Stimulated activated CD8-positive, alpha-beta memory T cell treated with anti-CD3 and anti-CD28 coated beads, Interleukin-12 subunit alpha, Interleukin-12 subunit beta, amount 100 ng/mL, for 24 hours (primary cell): ENCODE measurements around the gene MINK1.
A peak's percentile ranks its signal among the peaks of the same experiment; 100 is the strongest.
"Not testable (repeated sequence)": the region's sequence is repeated elsewhere in the genome, so short reads cannot be mapped to it uniquely, and the experiment has no call there.

Experiments used
- DNase-seq: peaks from one replicate; pipeline ENCODE4 v3.0.0-alpha.2; 2020; ENCODE audit errors: extremely low read depth

The MINK1 gene

DNA sequence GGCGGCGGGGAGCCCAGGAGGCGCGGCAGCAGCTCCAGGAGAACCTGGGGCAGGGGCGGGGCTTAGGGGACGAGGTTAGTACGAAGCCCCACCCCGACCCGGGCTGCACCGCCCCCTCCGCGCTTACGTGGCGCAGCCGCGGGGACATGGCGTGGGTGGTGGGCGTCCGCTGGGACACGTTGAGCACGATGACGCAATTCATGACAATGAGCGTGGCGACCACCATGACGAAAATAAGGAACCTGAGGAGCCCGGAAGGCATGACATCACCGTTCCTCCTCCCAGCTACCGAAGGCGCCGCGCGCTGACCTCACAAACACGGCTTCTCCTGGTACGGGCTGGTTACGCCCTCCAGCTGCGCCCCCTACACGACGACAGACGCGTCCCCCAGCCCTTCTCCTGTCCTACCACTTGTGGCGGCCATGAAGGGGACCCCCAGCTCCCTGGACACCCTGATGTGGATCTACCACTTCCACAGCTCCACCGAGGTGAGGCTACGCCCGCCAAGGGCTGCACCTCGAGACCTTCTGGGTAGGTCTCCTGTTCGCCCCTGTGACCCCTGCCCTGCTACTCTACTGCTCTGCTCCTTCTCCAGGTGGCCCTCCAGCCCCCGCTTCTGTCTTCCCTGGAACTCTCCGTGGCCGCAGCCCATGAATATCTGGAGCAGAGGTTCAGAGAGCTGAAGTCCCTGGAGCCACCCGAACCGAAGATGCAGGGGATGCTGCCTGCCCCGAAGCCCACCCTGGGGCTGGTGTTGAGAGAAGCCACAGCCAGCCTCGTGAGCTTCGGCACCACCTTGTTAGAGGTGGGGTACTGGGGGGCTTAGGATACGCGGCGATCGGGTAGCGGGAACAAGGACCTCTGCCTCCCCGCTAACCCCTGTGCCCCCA is 66.4 kb downstream of the MINK1 start, which contains the start of gene C17orf107:
Gene C17orf107 (plus strand): TSS at position 196 of the 890 bp plus-strand sequence. CDS start 227 bp downstream, at position 423.
- DNase-seq, result peak; percentile 90

DNA sequence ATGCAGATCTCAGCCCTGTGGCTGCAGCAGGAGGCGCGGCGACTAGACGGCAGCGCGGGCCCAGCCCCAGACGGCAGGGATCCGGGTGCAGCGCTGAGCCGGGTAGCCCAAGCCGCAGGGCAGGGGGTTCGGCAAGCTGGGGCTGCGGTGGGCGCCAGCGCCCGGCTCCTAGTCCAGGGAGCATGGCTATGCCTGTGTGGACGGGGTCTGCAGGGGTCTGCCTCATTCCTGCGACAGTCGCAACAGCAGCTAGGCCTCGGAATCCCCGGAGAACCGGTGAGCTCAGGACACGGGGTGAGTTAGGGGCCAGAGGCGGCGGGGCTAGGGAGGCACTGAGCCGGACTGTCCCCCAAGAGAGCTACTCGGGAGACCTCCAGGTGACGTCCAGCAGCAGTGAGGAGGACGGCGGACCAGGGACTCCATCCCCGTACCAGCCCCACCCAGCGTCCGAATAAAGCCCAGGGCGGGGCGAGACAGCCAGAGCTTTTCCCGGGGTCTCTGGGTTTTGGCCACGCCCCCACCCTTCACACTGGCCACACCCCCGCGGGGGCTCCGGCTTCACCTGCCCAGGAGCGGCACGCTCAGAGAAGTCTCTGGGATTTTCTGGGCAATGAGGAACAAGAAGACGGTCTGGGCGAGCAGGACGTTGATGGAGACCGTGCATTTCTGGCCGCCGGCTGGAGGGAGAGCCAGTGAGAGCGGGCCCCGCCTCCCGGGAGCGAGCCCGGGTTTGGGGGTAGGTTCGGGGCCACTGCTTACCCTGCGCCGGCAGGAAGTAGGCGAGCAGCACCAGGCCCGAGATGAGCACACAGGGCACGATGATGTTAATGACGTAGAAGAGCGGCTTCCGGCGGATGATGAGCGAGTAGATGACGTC is 67.3 kb downstream of the MINK1 start:
- DNase-seq, result no peak

DNA sequence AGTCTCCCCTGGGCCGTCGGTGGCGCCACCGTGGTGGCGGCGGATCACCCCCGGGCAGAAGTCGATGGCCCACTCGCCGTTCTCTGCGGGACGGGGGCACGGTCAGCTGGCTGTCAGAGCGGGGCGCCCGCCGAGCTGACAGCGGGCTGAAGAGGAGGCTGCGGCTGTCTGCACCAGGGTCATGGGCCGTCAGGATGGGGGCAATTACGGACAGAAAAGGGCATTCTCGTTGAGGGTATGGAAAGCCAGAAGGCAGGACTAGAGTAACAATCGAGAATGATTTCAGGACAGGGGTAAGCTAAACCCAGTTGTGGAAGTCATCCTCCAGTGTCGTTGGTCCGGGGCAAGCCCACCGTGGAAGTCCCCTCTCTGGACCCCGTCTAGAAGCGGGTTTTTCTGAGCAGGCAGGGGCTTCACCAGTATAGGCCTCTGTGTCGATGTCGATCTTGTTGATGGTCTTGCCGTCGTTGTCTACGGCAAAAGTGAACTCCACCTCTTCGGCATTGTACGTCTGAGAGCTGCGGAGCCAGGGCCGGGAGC is 68.0 kb downstream of the MINK1 start:
- DNase-seq, result no peak

DNA sequence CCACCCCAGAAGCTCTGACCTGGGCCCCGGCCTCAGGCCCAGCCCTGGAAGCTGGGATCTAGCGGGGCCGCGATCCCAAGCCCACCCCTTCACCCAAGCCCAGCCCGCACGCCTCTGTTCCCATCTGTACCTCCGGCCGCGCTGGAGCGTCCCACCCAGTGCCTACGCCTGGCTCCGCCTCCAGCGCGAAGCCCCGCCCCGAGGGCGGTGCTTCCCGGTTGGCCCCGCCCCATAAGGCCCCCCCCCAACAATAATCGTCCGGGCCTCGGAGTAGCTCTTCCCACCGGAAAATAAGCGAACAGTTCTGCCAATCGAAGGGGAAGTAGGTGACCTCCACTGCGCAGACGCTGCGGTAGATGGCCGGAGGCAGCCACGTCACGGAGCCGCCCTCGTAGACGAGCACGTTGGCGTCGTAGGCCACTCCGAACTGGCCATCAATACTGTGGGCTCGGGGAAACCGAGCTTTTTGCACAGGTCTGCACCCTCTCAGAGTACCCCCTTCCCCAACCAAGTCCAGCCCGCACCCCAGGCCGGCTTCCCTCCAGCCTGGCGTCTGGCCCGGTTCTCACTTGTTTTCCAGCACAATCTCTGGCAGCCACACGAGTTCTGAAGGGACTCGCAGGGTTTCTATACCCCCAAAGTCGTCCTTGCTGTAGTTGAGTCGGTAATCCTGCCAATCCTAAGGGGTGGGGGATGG is 68.7 kb downstream of the MINK1 start:
- no peak for DNase-seq

DNA sequence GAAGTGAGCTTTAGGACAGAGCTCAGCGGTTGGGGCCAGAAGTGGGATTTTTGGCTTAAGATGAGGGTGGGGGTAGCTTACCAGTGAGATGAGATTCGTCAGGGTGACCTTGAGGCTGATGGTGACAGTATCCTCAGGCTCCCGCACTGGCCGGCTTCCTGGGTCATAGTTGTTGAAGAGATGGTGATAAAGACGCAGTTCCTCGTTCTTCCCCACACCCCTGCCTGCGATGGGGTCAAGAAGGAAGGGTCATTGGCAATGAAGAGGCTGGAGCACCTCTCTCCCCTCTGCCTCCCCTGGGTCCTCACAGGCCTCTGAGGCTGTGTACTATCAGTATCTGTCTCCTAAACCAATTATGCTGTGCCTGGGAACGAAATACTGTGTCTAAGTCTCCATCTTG is 69.4 kb downstream of the MINK1 start:
- DNase-seq, result no peak

DNA sequence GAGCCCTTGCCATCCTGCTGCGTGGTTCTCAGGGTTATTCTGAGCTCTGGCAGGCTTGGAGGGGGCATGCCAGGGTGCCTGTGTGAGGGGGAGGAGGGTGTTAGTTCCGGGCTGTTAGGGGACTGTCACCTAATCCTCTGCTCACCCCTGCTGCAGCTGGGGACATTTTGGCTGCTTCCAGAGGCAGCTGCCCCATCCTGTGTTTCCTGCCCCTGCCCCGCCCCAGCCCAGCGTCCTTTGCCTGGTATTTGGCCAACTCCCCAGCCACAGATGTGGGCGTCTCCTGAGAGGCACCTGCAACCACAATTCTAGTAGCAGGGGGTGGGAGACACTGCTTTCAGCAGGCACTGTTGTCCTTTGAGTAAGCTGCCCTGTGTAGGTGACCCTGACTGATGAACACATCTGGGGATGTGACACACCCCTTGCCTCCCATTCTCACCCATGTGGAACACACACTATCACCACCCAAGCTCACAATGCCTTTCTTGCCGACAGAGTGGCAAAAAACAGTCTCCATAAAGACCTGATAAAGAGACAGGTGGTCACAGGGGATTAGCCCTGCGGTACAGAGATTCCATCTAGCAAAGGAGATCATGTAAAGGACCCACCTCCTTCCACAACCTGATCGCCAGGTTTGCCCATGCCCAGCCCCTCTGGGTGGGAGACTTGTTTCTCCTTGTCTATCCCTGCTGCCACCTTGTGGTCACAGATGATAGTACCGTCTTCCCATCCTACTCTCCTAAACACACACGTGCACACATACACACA is 70.1 kb downstream of the MINK1 start, which contains the start of gene CHRNE:
Gene CHRNE (minus strand): TSS at position 48 of the 768 bp plus-strand sequence. CDS start 35 bp downstream, at position 13.
- DNase-seq, result no peak

DNA sequence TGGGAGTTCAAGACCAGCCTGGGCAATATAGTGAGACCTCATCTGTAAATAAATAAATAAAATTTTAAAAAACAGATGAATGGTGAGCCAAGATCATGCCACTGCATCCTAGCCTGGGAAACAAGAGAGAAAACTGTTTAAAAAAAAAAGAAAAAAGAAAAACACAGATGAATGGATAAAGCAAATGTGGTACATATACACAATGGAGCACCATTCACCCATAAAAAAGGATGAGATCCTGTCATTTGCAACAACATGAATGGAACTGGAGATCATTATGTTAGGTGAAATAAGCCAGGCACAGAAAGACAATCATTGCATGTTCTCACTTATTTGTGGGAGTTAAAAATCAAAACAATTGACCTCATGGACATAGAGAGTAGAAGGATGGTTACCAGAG is 73.5 kb downstream of the MINK1 start:
- DNase-seq, result not testable (repeated sequence)

DNA sequence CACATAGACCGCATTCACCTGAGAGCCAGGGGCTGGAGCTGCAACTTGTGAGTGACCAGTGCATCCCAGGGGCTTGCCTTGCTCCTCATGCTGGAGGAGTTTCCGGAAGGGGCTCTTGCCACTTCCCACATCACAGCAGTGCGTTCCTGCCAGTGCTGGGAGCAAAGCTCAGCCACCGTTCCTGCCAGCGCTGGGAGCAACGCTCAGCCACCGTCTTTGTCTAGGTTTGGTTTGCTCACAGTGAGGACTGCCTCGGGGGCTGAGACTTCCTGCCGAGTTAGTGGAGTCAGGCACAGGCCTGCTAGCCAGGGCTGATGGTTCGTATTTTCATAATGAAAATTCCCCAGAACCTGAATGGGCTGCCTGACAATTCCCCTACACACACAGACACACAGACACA is 75.2 kb downstream of the MINK1 start:
- DNase-seq, result no peak

DNA sequence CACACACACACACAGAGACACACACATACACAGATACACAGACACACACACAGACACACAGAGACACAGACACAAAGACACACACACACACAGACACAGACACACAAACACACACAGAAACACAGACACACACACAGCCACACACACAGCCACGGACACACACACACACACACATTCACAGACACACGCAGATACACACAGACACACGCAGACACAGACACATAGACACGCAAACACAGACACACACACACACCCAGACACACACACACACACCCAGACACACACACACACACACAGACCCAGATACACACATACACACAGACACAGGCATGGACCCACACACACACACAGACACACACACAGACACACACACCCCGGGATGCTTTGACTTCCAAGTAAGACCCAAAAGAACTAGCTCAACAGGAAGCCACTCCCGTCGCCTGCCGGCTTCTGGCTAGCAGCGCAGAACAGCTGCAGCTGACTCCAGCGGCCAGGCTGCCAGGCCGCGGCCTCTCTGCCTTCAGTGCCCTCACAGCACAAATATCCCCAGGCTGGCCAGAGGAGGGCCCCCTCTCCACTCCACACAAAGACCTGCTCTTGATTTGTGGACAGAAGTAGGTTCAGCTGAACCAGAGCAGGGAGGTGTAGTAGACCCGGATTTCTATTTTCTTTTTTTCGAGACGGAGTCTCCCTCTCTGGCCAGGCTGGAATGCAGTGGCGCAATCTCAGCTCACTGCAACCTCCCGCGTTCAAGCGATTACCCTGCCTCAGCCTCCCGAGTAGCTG is 75.8 kb downstream of the MINK1 start:
- no peak for DNase-seq

DNA sequence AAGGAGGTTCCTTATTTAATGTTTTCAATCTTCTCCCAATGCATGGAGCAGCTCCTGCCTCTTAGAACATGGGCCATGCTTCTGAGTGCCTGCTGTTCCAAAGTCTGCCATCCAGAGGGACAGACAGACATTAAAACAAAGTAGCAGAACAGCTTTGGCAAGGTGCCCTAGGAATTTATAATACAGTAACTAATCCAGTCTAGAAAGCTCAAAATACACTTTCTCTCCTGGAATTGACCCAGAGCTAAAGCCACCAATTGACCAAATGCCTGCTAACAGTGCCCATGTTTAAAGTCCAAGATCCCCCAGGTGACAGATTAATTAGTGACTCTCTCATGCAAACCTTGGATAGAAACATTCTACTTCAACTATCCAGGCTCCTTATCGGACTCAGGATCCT is 80.9 kb downstream of the MINK1 start:
- DNase-seq, result no peak

DNA sequence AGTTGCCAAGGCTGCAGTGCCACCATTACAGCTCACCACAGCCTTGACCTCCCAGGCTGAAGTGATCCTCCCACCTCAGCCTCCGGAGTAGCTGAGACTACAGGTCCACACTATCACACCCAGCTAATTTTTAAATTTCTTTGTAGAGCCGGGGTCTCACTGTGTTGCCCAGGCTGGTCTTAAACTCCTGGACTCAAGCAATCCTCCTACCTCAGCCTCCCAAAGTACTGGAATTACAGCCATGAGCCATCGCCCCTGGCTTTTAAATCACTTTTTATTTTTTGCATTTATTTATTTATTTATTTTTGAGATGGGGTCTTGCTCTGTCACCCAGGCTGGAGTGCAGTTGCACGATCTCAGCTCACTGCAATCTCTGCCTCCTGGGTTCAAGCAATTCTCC is 81.4 kb downstream of the MINK1 start:
- not testable (repeated sequence) for DNase-seq

DNA sequence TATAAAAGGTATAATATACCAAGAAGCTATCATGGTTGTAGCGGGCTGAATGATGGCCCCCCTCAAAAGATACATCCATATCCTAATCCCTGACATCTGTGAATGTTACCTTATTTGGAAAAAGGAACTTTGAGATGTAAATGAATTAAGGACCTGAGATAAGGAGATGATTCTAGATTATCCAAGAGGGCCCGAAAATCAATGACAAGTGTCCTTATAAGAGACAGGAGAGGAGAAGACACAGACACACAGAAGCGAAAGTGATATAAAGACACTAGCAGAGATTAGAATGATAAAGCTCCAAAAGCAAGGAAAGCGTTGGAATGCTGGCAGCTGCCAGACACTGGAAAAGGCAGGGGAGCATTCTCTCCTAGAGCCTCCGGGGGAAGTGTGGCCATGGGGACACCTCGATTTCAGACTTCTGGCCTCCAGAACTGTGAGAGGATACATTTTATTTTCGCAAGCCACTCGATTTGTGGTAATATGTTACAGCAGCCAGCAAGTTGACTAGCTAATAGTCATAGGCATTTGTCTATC is 86.4 kb downstream of the MINK1 start:
- no peak for DNase-seq

DNA sequence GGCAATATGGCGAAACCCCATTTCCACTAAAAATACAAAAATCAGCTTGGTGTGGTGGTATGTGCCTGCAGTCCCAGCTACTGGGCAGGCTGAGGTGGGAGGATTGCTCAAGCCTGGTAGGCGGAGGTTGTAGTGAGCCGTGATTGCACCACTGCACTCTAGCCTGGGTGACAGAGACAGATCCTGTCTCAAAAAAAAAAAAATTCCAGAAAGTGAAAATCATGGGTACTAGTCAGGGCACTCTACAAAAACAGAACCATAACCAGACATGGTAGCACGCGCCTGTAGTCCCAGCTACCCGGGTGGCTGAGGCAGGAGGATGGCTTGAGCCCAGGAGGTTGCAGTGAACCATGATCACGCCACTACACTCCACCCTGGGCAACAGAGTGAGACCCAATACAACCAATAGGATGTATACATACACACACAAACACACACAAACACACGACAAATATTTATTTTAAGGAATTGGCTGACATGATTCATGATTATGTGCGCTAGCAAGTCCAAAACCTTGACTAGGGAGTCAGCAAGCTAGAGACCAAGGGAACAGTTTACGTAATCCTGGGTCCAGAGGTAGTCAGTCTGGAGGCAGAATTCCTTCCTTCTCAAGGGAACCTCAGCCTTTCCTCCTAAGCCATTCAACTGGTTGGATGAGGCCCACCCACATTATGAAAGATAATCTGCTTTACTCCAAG is 87.4 kb downstream of the MINK1 start:
- DNase-seq, result no peak

DNA sequence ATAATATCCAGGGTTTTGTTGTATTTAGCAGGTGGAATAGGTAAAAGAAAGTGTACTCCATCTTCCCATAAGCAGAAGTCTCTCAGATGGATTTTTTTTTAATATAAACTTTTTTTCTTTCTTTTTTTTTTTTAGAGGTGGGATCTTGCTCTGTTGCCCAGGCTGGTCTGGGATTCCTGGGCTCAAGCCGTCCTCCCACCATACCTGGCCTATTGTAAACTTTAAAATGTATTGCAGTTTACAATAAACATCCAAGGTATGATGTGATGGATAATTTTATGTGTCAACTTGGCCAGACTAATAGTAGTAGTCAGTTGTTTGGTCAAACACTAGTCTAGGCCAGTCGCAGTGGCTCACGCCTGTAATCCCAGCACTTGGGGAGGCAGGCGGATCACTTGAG is 88.2 kb downstream of the MINK1 start:
- DNase-seq, result no peak

DNA sequence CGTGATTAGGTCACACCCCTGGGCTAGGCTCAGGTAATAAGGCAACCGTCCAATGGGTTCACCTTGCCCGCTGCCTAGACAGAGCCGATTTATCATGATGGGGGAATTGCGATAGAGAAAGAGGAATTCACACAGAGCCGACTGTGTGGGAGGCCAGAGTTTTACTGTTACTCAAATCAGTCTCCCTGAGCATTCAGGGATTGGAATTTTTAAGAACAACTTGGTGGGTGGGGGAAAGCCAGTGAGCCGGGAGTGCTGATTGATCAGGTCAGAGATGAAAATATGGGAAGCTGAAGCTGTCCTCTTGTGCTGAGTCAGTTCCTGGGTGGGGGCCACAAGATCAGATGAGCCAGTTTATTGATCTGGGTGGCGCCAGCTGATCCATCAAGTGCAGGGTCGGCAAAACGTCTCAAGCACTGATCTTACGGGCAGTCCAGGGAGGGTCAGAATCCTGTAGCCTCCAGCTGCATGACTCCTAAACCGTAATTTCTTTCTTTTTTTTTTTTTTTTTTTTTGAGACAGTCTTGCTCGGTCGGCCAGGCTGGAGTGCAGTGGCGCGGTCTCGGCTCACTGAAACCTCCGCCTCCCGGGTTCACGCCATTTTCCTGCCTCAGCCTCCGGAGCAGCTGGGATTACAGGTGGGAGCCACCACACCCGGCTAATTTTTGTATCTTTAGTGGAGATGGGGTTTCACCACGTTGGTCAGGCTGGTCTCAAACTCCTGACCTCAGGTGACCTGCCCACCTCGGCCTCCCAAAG is 93.6 kb downstream of the MINK1 start:
- DNase-seq, result not testable (repeated sequence)

DNA sequence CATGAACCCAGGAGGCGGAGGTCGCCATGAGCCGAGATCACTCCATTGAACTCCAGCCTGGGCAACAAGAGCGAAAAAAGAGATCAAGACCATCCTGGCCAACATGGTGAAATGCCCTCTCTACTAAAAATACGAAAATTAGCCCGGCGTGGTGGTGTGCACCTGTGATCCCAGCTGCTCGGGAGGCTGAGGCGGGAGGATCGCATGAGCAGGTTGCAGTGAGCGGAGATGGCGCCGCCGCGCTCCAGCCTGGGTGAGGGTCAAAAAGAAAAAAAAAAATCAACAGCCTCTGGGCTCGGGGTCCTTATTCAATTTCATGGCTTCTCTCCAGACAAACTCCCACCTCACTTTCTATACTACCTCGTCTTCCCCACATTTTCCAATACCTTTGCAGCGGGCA is 95.7 kb downstream of the MINK1 start:
- no peak for DNase-seq

DNA sequence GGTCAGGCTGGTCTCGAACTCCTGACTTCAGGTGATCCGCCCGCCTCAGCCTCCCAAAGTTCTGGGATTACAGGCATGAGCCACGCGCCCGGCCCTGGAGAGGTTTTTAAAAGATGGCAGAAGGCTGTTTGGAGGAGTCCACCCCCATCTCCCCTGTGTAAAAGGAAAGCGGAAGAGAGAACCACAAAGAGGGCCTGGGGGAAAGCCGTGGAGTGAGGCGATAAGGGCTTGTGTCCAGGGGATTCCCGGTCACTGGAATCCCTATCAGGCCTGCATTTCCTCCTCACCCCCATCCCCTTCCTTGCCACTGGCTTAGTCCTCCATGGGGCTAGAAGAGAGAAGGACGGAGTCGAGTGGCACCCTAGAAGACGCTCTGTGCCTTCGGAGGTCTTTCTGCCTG is 98.8 kb downstream of the MINK1 start, which contains the start of gene GP1BA:
Gene GP1BA (plus strand): TSS at position 315 of the 400 bp plus-strand sequence. CDS start 328 bp downstream, outside the sequence.
- DNase-seq, result no peak

DNA sequence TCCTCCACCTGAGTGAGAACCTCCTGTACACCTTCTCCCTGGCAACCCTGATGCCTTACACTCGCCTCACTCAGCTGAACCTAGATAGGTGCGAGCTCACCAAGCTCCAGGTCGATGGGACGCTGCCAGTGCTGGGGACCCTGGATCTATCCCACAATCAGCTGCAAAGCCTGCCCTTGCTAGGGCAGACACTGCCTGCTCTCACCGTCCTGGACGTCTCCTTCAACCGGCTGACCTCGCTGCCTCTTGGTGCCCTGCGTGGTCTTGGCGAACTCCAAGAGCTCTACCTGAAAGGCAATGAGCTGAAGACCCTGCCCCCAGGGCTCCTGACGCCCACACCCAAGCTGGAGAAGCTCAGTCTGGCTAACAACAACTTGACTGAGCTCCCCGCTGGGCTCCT is 99.6 kb downstream of the MINK1 start:
- DNase-seq, result no peak
